ENCODE measurements around the gene CXorf58. TPM values are rescaled to one million over a fixed set of nuclear protein-coding genes. Genes with fewer than 3 reads are reported as not detected.
"Not testable (repeated sequence)": the region's sequence is repeated elsewhere in the genome, so short reads cannot be mapped to it uniquely, and the experiment has no call there.

The CXorf58 gene
- polyA plus RNA-seq, 1 of the 3 experiments (the other 2 are of a cell fraction) = not detected

GRCh38 chrX:23861215-23861896 lies 46.5 kb upstream of the CXorf58 start (continued):
- no peak for TF ChIP-seq IRF3 (IDR thresholded peaks at IDR 0.05; ENCODE audit: low read depth, low read length)
- TF ChIP-seq FOXM1 (IDR thresholded peaks at IDR 0.05; ENCODE audit: low read depth) = no peak
- TF ChIP-seq SMC3 (IDR thresholded peaks at IDR 0.05; ENCODE audit: low read depth, low read length) = no peak
- TF ChIP-seq RCOR1 (IDR thresholded peaks at IDR 0.05; ENCODE audit: low read length) = no peak
- no peak for TF ChIP-seq RXRA (IDR thresholded peaks at IDR 0.05; ENCODE audit: borderline replicate concordance, low read depth)
- TF ChIP-seq TCF12 (IDR thresholded peaks at IDR 0.05) = no peak
- no peak for TF ChIP-seq RAD21 (IDR thresholded peaks at IDR 0.05; ENCODE audit: low read length)
- no peak for TF ChIP-seq POLR2AphosphoS5 (IDR thresholded peaks at IDR 0.05; ENCODE audit: low read depth, low read length)
- TF ChIP-seq REST (IDR thresholded peaks at IDR 0.05; ENCODE audit: low read depth, low read length) = no peak

- H3K9me3 ChIP-seq; POLR2A ChIA-PET; H3K9me2 ChIP-seq; H3K27ac ChIP-seq (ENCODE audit: low read depth in 2 of 2, low read length in 1 of 2); DNase-seq; H3K4me2 ChIP-seq; H3K4me3 ChIP-seq (ENCODE audit: low read depth in 2 of 2, low read length in 1 of 2); H2AFZ ChIP-seq (ENCODE audit: low read depth); H3K27me3 ChIP-seq (ENCODE audit: insufficient read depth); H3K36me3 ChIP-seq (replicated peaks in 1 of 2; ENCODE audit: control insufficient read depth in 1 of 2, insufficient read depth in 2 of 2, low read length in 1 of 2); H3K79me2 ChIP-seq (ENCODE audit: insufficient read depth); H3F3A ChIP-seq (replicated peaks; ENCODE audit: insufficient read depth); H4K20me1 ChIP-seq (ENCODE audit: insufficient read depth); H3K4me1 ChIP-seq (ENCODE audit: control insufficient read depth in 1 of 2, insufficient read depth in 2 of 2, low read depth in 1 of 2, low read length in 1 of 2); CTCF ChIA-PET; H3K9ac ChIP-seq: not testable (repeated sequence)
- WGBS (ENCODE audit: low lambda C conversion rate) = 58% methylated on average over 2 of the region's 2 CpGs
These were observed 45.9 kb upstream of the CXorf58 start for GRCh38 chrX:23861952-23862351.

GRCh38 chrX:23864742-23865326 lies 43.0 kb upstream of the CXorf58 start:
- Histone ChIP-seq H4K20me1 (ENCODE audit: insufficient read depth) (no peaks in the 10 kb centered on the region), H2AFZ (ENCODE audit: low read depth) (no peak overlapping the region), H3K79me2 (ENCODE audit: insufficient read depth) (no peaks in the 10 kb centered on the region), H3K9me2 (no peaks in the 10 kb centered on the region), H3K9me3 (no peaks in the 10 kb centered on the region), H3K4me1 (ENCODE audit: control insufficient read depth in 1 of 2, insufficient read depth in 2 of 2, low read depth in 1 of 2, low read length in 1 of 2) (no peaks in the 10 kb centered on the region), H3K9ac (no peak overlapping the region), H3K4me2 (no peak overlapping the region), H3K4me3 (ENCODE audit: low read depth in 2 of 2, low read length in 1 of 2) (no peak overlapping the region), H3K27ac (ENCODE audit: low read depth in 2 of 2, low read length in 1 of 2) (no peak overlapping the region), H3K36me3 (replicated peaks in 1 of 2; ENCODE audit: control insufficient read depth in 1 of 2, insufficient read depth in 2 of 2, low read length in 1 of 2) (no peaks in the 10 kb centered on the region), H3F3A (replicated peaks; ENCODE audit: insufficient read depth) (no peaks in the 10 kb centered on the region), H3K27me3 (ENCODE audit: insufficient read depth) (peaks cover 6% of the 10 kb centered on the region; the same call in 1 of the 2 replicates)
- no peak for DNase-seq
- ChIA-PET CTCF (interaction anchor here (1.5 kb wide), 1 partner anchor 10 kb away, joined by 3 read pairs; no protein-coding TSS in a partner anchor), POLR2A (no interaction called here)
- 74% methylated on average over 2 of the region's 5 CpGs for WGBS (ENCODE audit: low lambda C conversion rate)
- no peak for TF ChIP-seq TEAD4 (IDR thresholded peaks at IDR 0.05; ENCODE audit: borderline replicate concordance, insufficient read depth)
- no peak for TF ChIP-seq JUND (IDR thresholded peaks at IDR 0.05)
- no peak for TF ChIP-seq MAX (IDR thresholded peaks at IDR 0.05; ENCODE audit: low read depth)
- TF ChIP-seq TAF1 (IDR thresholded peaks at IDR 0.05; ENCODE audit: borderline replicate concordance, low read depth, low read length) = no peak
- TF ChIP-seq USF2 (IDR thresholded peaks at IDR 0.05; ENCODE audit: borderline replicate concordance, low read depth, low read length) = no peak
- no peak for TF ChIP-seq ZBTB33 (IDR thresholded peaks at IDR 0.05; ENCODE audit: borderline replicate concordance, low read depth)
- TF ChIP-seq MEF2A (IDR thresholded peaks at IDR 0.05; ENCODE audit: borderline replicate concordance, low read depth) = no peak
- TF ChIP-seq EP300 (IDR thresholded peaks at IDR 0.05; ENCODE audit: borderline replicate concordance in 1 of 2, low read depth in 1 of 2, low read length in 1 of 2) = no peak
- no peak for TF ChIP-seq POLR2AphosphoS5 (IDR thresholded peaks at IDR 0.05; ENCODE audit: low read depth, low read length)
- no peak for TF ChIP-seq YY1 (IDR thresholded peaks at IDR 0.05; ENCODE audit: low read depth)
